Lung (tissue), 12 donors: ENCODE data around the gene EFCAB12. TPM values are rescaled to one million over a fixed set of nuclear protein-coding genes. Genes with fewer than 3 reads are reported as not detected.
A peak's percentile ranks its signal among the peaks of the same experiment; 100 is the strongest.

Source experiments
- ATAC-seq: fragments of 200-7000 bp; cut with Tn5 transposase; one replicate; pipeline ENCODE4 v1.9.1; 2020; ENCODE audit warnings: moderate number of reproducible peaks; ENCODE audit not compliant: insufficient read depth, low FRiP score
- DNase-seq, 3 donors: peaks; one replicate each; pipeline ENCODE4 v3.0.0-alpha.2; 2013 to 2017
- H3K27ac ChIP-seq, 2 donors: one replicate each; pipeline ENCODE4 v1.5.1; 2013; ENCODE audit warnings: mild to moderate bottlenecking in 2 of 2, moderate library complexity in 2 of 2, control low read depth in 1 of 2, inconsistent platforms in 1 of 2, low read depth in 1 of 2, low read length in 1 of 2
- H3K27me3 ChIP-seq, 3 donors: one replicate each; pipeline ENCODE4 v1.5.1; 2013; ENCODE audit warnings: low read length in 2 of 3; ENCODE audit not compliant: control insufficient read depth in 3 of 3, insufficient read depth in 3 of 3
- H3K36me3 ChIP-seq, 4 donors: one replicate each; pipeline ENCODE4 v1.5.1; 2013; ENCODE audit warnings: low read length in 4 of 4, mild to moderate bottlenecking in 1 of 4, moderate library complexity in 1 of 4; ENCODE audit not compliant: control insufficient read depth in 4 of 4, insufficient read depth in 4 of 4
- H3K4me1 ChIP-seq, 5 donors: one replicate each; pipeline ENCODE4 v1.5.1; 2013; ENCODE audit warnings: low read length in 5 of 5, mild to moderate bottlenecking in 2 of 5, moderate library complexity in 1 of 5; ENCODE audit not compliant: control insufficient read depth in 5 of 5, insufficient read depth in 5 of 5
- H3K4me3 ChIP-seq: one replicate; pipeline ENCODE4 v1.5.1; 2013; ENCODE audit warnings: mild to moderate bottlenecking, control low read depth, moderate library complexity
- H3K9ac ChIP-seq, 2 donors: one replicate each; pipeline ENCODE4 v1.5.1; 2013; ENCODE audit warnings: low read length in 2 of 2, control low read depth in 1 of 2; ENCODE audit not compliant: insufficient read depth in 1 of 2
- H3K9me3 ChIP-seq, 4 donors: one replicate each; pipeline ENCODE4 v1.5.1; 2013; ENCODE audit warnings: low read length in 3 of 4, mild to moderate bottlenecking in 1 of 4, moderate library complexity in 1 of 4; ENCODE audit not compliant: control insufficient read depth in 4 of 4, insufficient read depth in 3 of 4
- WGBS, 2 donors: extraction: QIAGEN DNeasy Blood & Tissue Kit; methylation state at CpG; one replicate each; pipeline ENCODE4 v1.1.7; 2013; 5-methylcytosine and 5-hydroxymethylcytosine counted together
- polyA plus RNA-seq, 2 donors: library from polyadenylated mRNA; stranded (reverse); fragments of 200-250 nt; gene quantifications; one replicate each; pipeline ENCODE4 v1.2.1, GENCODE V29; 2013
- total RNA-seq, 2 donors: library from RNA; depleted of rRNA in 1 of 2; stranded (reverse); fragments of >200 nt in 1 of 2; gene quantifications; one replicate each; pipeline ENCODE4 v1.2.1, GENCODE V29; 2014 to 2021
- TF ChIP-seq, protein P1 (sequence below): IDR thresholded peaks from 2 replicates; pipeline ENCODE4 v1.5.1; 2012; ENCODE audit warnings: mild to moderate bottlenecking; ENCODE audit errors: control extremely low read depth, extremely low read depth
- donor health status: control.
- donor health status: control.
- donor health status: Bipolar disorder and iron deficiency.
- donor health status: healthy.
- donor health status: DM: yes; HTN: yes; CAD: no.

The EFCAB12 gene
- total and polyA plus RNA-seq, 4 donors, result 2.6 to 8.8 (median 3.3) TPM

DNA sequence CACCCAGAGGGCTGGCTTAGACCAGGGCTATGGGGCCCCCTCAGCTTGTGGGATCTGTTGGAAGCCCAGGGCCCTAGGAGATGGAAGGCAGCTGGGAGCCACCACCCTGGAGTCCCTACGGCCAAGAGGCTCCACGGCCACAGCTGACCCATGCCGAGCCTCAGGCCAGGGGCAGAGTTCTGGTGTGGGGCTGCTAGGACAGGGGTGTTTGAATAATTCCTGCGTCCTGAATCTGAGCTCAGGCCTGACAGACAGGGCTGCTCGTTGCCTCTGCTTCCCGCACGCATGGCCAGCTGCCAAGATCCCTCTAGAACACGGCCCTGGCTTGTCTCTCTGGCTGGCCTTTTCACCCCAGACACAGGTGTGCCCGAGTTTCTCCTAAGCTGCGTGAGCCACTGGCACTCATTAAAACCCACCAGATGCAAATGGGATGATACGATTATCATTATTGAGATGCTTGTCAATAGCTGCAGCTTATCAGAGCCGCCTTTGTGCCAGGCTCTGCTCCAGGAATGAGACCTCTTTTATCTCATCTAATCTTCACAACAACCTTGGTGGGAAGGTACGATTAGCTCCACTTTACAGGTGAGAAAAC, 70.2 kb downstream of the EFCAB12 start:
- peaks cover 0 to 18% (median 0%) of the 10 kb centered on the region in 5 donors for H3K4me1 ChIP-seq
- H3K36me3 ChIP-seq, result no peaks in the 10 kb centered on the region
- TF ChIP-seq, protein P1, sequence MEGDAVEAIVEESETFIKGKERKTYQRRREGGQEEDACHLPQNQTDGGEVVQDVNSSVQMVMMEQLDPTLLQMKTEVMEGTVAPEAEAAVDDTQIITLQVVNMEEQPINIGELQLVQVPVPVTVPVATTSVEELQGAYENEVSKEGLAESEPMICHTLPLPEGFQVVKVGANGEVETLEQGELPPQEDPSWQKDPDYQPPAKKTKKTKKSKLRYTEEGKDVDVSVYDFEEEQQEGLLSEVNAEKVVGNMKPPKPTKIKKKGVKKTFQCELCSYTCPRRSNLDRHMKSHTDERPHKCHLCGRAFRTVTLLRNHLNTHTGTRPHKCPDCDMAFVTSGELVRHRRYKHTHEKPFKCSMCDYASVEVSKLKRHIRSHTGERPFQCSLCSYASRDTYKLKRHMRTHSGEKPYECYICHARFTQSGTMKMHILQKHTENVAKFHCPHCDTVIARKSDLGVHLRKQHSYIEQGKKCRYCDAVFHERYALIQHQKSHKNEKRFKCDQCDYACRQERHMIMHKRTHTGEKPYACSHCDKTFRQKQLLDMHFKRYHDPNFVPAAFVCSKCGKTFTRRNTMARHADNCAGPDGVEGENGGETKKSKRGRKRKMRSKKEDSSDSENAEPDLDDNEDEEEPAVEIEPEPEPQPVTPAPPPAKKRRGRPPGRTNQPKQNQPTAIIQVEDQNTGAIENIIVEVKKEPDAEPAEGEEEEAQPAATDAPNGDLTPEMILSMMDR, result no peak
- H3K9me3 ChIP-seq, result no peaks in the 10 kb centered on the region
- H3K4me3 ChIP-seq, result no peak overlapping the region
- ATAC-seq (no peak), DNase-seq (no peak)
- no peak overlapping the region for H3K9ac ChIP-seq
- no peaks in the 10 kb centered on the region for H3K27me3 ChIP-seq
- WGBS, 2 donors, result 77 to 87% methylated on average over 12 to 13 of the region's 13 CpGs
- H3K27ac ChIP-seq, result no peak overlapping the region

DNA sequence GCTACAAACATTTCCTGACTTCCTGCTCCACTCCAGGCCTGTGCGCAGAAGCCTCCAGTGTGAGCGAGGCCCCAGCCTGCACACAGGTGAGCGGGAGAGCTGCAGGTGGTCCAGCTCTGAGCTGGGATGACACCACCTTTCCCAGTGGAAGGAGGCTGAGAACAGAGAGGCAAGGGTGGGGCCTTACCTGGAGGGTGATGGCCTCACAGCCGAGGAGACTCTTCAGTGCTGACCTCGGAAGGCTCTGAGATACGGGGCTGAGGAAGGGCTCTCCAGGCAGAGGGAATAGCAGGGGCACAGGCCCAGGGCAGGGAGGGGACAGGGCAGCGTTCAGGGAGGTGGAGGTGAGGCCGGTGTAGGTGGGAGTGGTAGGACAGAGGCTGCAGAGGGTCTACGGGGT, 70.8 kb downstream of the EFCAB12 start:
- 84 to 87% methylated on average over 7 to 9 of the region's 9 CpGs for whole genome bisulfite sequencing, 2 donors
- no peak overlapping the region for H3K4me3 ChIP-seq
- no peaks in the 10 kb centered on the region for H3K9me3 ChIP-seq
- no peak for DNase-seq
- TF ChIP-seq, protein P1, result no peak
- no peak for ATAC-seq
- peaks cover 0 to 18% (median 0%) of the 10 kb centered on the region in 5 donors for H3K4me1 ChIP-seq
- no peak overlapping the region for H3K27ac ChIP-seq
- no peak overlapping the region for H3K9ac ChIP-seq
- no peaks in the 10 kb centered on the region for H3K36me3 ChIP-seq
- H3K27me3 ChIP-seq, result no peaks in the 10 kb centered on the region

DNA sequence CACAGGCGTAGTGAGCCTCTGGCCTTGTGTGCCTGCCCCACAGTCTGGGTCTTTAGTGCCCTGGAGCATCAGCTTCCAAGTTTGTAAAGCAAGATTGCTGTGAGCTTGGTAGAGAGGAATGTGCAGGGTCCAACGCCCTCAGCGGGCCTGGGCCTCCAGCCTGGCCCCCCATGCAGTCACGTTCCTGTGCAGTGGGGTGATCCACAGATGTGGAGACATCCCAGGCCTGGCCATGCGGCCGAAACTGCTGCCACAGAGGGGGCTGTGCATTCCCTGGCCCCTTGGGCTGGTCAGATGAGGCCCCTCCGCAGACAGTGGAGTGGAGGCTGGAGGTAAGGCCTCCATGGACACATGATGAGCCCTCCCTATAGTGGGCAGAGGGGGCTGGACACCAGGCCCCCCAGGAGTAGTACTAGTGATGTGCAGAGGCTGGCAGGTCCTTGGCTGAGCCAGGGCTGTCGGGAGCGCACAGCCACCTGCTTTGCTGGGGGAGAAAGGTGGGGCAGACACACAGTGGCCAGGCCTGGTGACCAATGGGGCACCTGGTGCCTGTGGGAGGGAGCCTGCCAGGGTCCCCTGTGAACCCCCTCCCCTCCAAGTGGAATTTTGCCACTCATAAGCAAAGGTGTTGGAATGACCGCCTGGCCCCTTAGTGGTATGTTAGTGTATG, 71.5 kb downstream of the EFCAB12 start:
- 92 to 95% methylated on average over 7 to 10 of the region's 10 CpGs for WGBS, 2 donors
- no peak overlapping the region for H3K9ac ChIP-seq
- no peaks in the 10 kb centered on the region for H3K9me3 ChIP-seq
- H3K27me3 ChIP-seq, result no peaks in the 10 kb centered on the region
- peaks cover 0 to 18% (median 0%) of the 10 kb centered on the region in 5 donors for H3K4me1 ChIP-seq
- DNase-seq, result no peak
- H3K36me3 ChIP-seq, result no peaks in the 10 kb centered on the region
- TF ChIP-seq, protein P1, result no peak
- no peak overlapping the region for H3K27ac ChIP-seq
- no peak for ATAC-seq
- no peak overlapping the region for H3K4me3 ChIP-seq

DNA sequence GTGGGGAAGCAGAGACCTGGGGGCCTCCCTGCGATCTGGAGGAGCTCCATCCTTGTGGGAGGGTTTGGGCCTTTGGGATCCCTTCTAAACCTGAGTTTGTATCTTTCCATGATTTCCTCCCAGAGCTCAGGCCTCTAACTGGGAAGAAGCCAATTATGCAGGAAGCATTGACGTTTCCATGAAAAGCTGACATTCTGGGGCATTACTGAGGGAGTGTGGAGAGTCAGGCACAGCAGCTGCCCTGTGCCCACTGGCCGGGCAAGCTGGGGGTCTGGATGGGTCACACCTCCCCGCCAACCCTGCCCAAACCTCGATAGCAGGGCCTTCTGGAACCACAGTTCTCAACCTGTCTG, 74.9 kb downstream of the EFCAB12 start:
- H3K9me3 ChIP-seq, result no peaks in the 10 kb centered on the region
- ATAC-seq (no peak), DNase-seq (peak in 1 of 3 donors; percentile 13)
- no peaks in the 10 kb centered on the region for H3K27me3 ChIP-seq
- no peaks in the 10 kb centered on the region for H3K36me3 ChIP-seq
- H3K9ac ChIP-seq, result no peak overlapping the region
- peak overlapping the region in 1 of 2 donors; percentile 65 for H3K27ac ChIP-seq
- TF ChIP-seq, protein P1, result no peak
- WGBS, 2 donors, result 85% methylated on average over 5 of the region's 5 CpGs
- no peak overlapping the region for H3K4me3 ChIP-seq
- H3K4me1 ChIP-seq, result peaks cover 0 to 13% (median 0%) of the 10 kb centered on the region in 5 donors
